Measurements from ENCODE around the gene HECTD1. TPM values are rescaled to one million over a fixed set of nuclear protein-coding genes. Genes with fewer than 3 reads are reported as not detected.
"Not testable (repeated sequence)": the region's sequence is repeated elsewhere in the genome, so short reads cannot be mapped to it uniquely, and the experiment has no call there.

Gene HECTD1
- total RNA-seq, 1 experiment from 2014 or later, result 160 TPM

DNA sequence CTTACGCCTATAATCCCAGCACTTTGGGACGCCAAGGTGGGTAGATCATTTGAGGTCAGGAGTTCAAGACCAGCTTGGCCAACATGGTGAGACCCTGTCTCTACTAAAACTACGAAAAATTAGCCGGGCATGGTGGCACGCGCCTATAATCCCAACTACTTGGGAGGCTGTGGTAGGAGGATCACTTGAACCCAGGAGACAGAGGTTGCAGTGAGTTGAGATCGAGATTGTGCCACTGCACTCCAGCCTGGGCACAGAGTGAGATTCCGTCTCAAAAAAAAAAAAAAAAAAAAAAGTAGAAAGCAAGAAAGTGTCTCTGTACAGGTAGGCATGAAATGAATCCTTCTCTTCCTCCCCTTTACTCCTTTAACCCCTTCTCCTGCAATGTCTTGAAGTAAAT lies 111.8 kb downstream of the HECTD1 start:
- H3K9me2 ChIP-seq (ENCODE audit: insufficient read depth); H4K20me1 ChIP-seq (ENCODE audit: insufficient read depth); BruUV-seq (replicated peaks); H3K4me1 ChIP-seq (ENCODE audit: control insufficient read depth in 1 of 2, insufficient read depth in 2 of 2, low read length in 2 of 2); H3K27ac ChIP-seq (ENCODE audit: low read depth, low read length); POLR2A ChIA-PET; H3K4me3 ChIP-seq (replicated peaks in 1 of 2; ENCODE audit: low read depth in 1 of 2, low read length in 2 of 2); H3K9ac ChIP-seq (ENCODE audit: low read length); H3K79me2 ChIP-seq (ENCODE audit: insufficient read depth, low read length); H3K27me3 ChIP-seq (ENCODE audit: insufficient read depth, low read length); RAD21 ChIA-PET (ENCODE audit: low non-redundant PET in 1 of 2, low total read pairs in 2 of 2, uncharacterized antibody in 2 of 2, unreplicated experiment in 2 of 2); H3K4me2 ChIP-seq (ENCODE audit: low read length); H2AFZ ChIP-seq (ENCODE audit: low read depth, low read length, poor library complexity, severe bottlenecking); ATAC-seq; H3K9me3 ChIP-seq (ENCODE audit: control insufficient read depth in 1 of 2, insufficient read depth in 1 of 2, low read depth in 1 of 2, low read length in 2 of 2); DNase-seq (ENCODE audit: low read depth, low spot score): not testable (repeated sequence)
- CTCF ChIA-PET, result interaction anchor here (1.4 kb wide), 1 partner anchor 13 kb away, joined by 4 read pairs; no protein-coding TSS in a partner anchor
- H3K36me3 ChIP-seq (ENCODE audit: control insufficient read depth in 1 of 2, insufficient read depth in 2 of 2, low read length in 2 of 2), result peaks cover 9 to 10% of the 10 kb centered on the region in 2 experiments; a peak in 3 of 4 replicates
- intact Hi-C loops (cut with micrococcal nuclease), result loop anchor here (5.0 kb wide), 1 partner anchor 36 kb away; no protein-coding TSS in a partner anchor

DNA sequence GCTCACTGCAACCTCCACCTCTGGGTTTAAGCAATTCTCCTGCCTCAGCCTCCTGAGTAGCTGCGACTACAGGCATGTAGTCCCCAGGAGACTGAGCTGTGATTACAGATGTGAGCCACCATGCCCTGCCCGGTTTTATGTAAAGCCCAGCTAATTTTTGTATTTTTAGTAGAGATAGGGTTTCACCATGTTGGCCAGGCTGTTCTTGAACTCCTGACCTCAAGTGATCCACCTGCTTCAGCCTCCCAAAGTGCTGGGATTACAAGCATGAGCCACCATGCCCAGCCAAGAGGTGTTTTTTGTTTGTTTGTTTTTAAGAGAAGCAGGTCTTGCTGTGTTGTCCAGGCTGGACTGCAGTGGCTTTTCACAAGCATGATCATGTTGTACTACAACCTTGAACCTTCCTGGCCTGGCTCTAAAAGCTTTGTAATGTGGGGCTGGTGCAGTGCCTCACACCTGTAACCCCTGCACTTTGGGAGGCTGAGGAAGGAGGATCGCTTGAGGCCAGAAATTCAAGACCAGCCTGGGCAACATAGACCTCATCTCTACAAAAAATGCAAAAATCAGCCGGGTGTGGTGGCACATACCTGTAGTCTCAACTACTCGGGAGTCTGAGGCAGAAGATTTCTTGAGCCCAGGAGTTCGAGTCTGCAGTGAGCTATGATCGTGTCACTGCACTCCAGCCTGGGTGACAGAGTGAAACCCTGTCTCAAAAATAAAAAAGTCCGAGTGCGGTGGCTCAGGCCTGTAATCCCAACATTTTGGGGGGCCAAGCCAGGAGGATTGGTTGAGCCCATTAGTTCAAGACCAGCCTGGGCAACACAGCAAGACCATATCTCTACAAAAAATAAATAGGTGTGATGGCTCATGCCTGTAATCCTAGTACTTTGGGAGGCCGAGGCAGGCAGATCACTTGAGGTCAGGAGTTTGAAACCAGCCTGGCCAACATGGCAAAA lies 113.4 kb downstream of the HECTD1 start:
- H4K20me1 ChIP-seq (ENCODE audit: insufficient read depth); H3K36me3 ChIP-seq (ENCODE audit: control insufficient read depth in 1 of 2, insufficient read depth in 2 of 2, low read length in 2 of 2); H3K9me3 ChIP-seq (ENCODE audit: control insufficient read depth in 1 of 2, insufficient read depth in 1 of 2, low read depth in 1 of 2, low read length in 2 of 2); H3K4me1 ChIP-seq (ENCODE audit: control insufficient read depth in 1 of 2, insufficient read depth in 2 of 2, low read length in 2 of 2); ATAC-seq; H3K27ac ChIP-seq (ENCODE audit: low read depth, low read length); DNase-seq (ENCODE audit: low read depth, low spot score); H3K9ac ChIP-seq (ENCODE audit: low read length); H3K9me2 ChIP-seq (ENCODE audit: insufficient read depth); H3K4me2 ChIP-seq (ENCODE audit: low read length); H2AFZ ChIP-seq (ENCODE audit: low read depth, low read length, poor library complexity, severe bottlenecking); H3K27me3 ChIP-seq (ENCODE audit: insufficient read depth, low read length); H3K4me3 ChIP-seq (replicated peaks in 1 of 2; ENCODE audit: low read depth in 1 of 2, low read length in 2 of 2); CTCF ChIA-PET; POLR2A ChIA-PET; BruUV-seq (replicated peaks); H3K79me2 ChIP-seq (ENCODE audit: insufficient read depth, low read length); RAD21 ChIA-PET (ENCODE audit: low non-redundant PET in 1 of 2, low total read pairs in 2 of 2, uncharacterized antibody in 2 of 2, unreplicated experiment in 2 of 2); intact Hi-C loops (cut with micrococcal nuclease): not testable (repeated sequence)

All from HCT116 (cell line).